ENCODE data around the gene DPYSL5.
"Not testable (repeated sequence)": the region's sequence is repeated elsewhere in the genome, so short reads cannot be mapped to it uniquely, and the experiment has no call there.

DPYSL5 gene

GRCh38 chr2:26809876-26810577, 37.9 kb upstream of the DPYSL5 start:
- peak; percentile 38 for DNase-seq (ENCODE audit: low read depth)
- TF ChIP-seq CTCF (IDR thresholded peaks at IDR 0.05; ENCODE audit: control insufficient read depth, extremely low read depth, insufficient read depth), result no peak

GRCh38 chr2:26811261-26811660, 36.7 kb upstream of the DPYSL5 start:
- H3K4me3 ChIP-seq (ENCODE audit: low read depth, low read length), result no peak overlapping the region
- TF ChIP-seq CTCF (IDR thresholded peaks at IDR 0.05; ENCODE audit: control insufficient read depth, extremely low read depth, insufficient read depth), result no peak
- DNase-seq (ENCODE audit: low read depth), result no peak

More at GRCh38 chr2:26809876-26810577, 37.9 kb upstream of the DPYSL5 start:
- H3K4me3 ChIP-seq (ENCODE audit: low read depth, low read length), result no peak overlapping the region

- TF ChIP-seq CTCF (IDR thresholded peaks at IDR 0.05; ENCODE audit: control insufficient read depth, extremely low read depth, insufficient read depth), result no peak
- no peak overlapping the region for H3K4me3 ChIP-seq (ENCODE audit: low read depth, low read length)
- DNase-seq (ENCODE audit: low read depth), result no peak
These were observed 35.9 kb upstream of the DPYSL5 start for GRCh38 chr2:26811791-26812694.

GRCh38 chr2:26812731-26813130, 35.2 kb upstream of the DPYSL5 start:
- no peak overlapping the region for H3K4me3 ChIP-seq (ENCODE audit: low read depth, low read length)
- DNase-seq (ENCODE audit: low read depth), result no peak
- no peak for TF ChIP-seq CTCF (IDR thresholded peaks at IDR 0.05; ENCODE audit: control insufficient read depth, extremely low read depth, insufficient read depth)

- not testable (repeated sequence) for H3K4me3 ChIP-seq (ENCODE audit: low read depth, low read length); DNase-seq (ENCODE audit: low read depth)
These were observed 33.7 kb upstream of the DPYSL5 start for GRCh38 chr2:26814072-26814765.

GRCh38 chr2:26816893-26817292, 31.0 kb upstream of the DPYSL5 start:
- H3K4me3 ChIP-seq (ENCODE audit: low read depth, low read length), result no peak overlapping the region
- DNase-seq (ENCODE audit: low read depth), result no peak
- TF ChIP-seq CTCF (IDR thresholded peaks at IDR 0.05; ENCODE audit: control insufficient read depth, extremely low read depth, insufficient read depth), result no peak

- DNase-seq (ENCODE audit: low read depth), result no peak
- TF ChIP-seq CTCF (IDR thresholded peaks at IDR 0.05; ENCODE audit: control insufficient read depth, extremely low read depth, insufficient read depth), result no peak
- H3K4me3 ChIP-seq (ENCODE audit: low read depth, low read length), result no peak overlapping the region
These were observed 29.7 kb upstream of the DPYSL5 start for GRCh38 chr2:26818255-26818654.

Measured in LNCaP clone FGC (cell line).